HG02840 (cell line): ENCODE data around the gene FBLN2.

Source experiments
- ATAC-seq: cut with Tn5 transposase; IDR thresholded peaks from one replicate; pipeline ENCODE4 v1.9.1; 2021; ENCODE audit warnings: mild to moderate bottlenecking, moderate library complexity, moderate number of reproducible peaks; ENCODE audit not compliant: unreplicated experiment, low FRiP score

Gene FBLN2

GRCh38 chr3:13655061-13655913 is 106.4 kb downstream of the FBLN2 start:
- no peak for ATAC-seq

- no peak for ATAC-seq
Observed at GRCh38 chr3:13656584-13657301, 107.8 kb downstream of the FBLN2 start.

GRCh38 chr3:13657660-13658435 is 108.9 kb downstream of the FBLN2 start:
- ATAC-seq = no peak

- no peak for ATAC-seq
Observed at GRCh38 chr3:13658681-13659080, 109.8 kb downstream of the FBLN2 start.

- ATAC-seq = no peak
Observed at GRCh38 chr3:13659221-13659969, 110.5 kb downstream of the FBLN2 start.

GRCh38 chr3:13660042-13660874 is 111.3 kb downstream of the FBLN2 start:
- ATAC-seq = no peak

- no peak for ATAC-seq
Observed at GRCh38 chr3:13661121-13661520, 112.2 kb downstream of the FBLN2 start.

GRCh38 chr3:13662238-13662847 is 113.4 kb downstream of the FBLN2 start:
- no peak for ATAC-seq

GRCh38 chr3:13663781-13664535 is 115.0 kb downstream of the FBLN2 start:
- no peak for ATAC-seq

- no peak for ATAC-seq
Observed at GRCh38 chr3:13665582-13666226, 116.8 kb downstream of the FBLN2 start.

GRCh38 chr3:13666227-13666619 is 117.3 kb downstream of the FBLN2 start:
- ATAC-seq = no peak

GRCh38 chr3:13666781-13667709 is 118.1 kb downstream of the FBLN2 start:
- no peak for ATAC-seq

- ATAC-seq = no peak
Observed at GRCh38 chr3:13668136-13668535, 119.2 kb downstream of the FBLN2 start.

- ATAC-seq = no peak
Observed at GRCh38 chr3:13669457-13669856, 120.5 kb downstream of the FBLN2 start.

- ATAC-seq = no peak
Observed at GRCh38 chr3:13670292-13670691, 121.4 kb downstream of the FBLN2 start.

- ATAC-seq = no peak
Observed at GRCh38 chr3:13671482-13672233, 122.7 kb downstream of the FBLN2 start.
